Motor neuron (in vitro differentiated cells): ENCODE data around the gene WDR44. TPM values are rescaled to one million over a fixed set of nuclear protein-coding genes. Genes with fewer than 3 reads are reported as not detected.
A peak's percentile ranks its signal among the peaks of the same experiment; 100 is the strongest.

Experiments
- ATAC-seq, 8 experiments: fragments of 200-7000 bp; cut with Tn5 transposase; replicated peaks in 6 of 8; 2 replicates each; pipeline ENCODE4 v1.8.0; 2021; ENCODE audit warnings: mild to moderate bottlenecking in 8 of 8, moderate library complexity in 8 of 8
- H3K27ac ChIP-seq, 2 donors: fragments of 250-450 bp; sonication (Bioruptor Pico); 2 replicates each; pipeline ENCODE4 v1.9.0; 2021; ENCODE audit warnings: antibody characterized with exemption in 2 of 2, mild to moderate bottlenecking in 2 of 2, moderate library complexity in 1 of 2
- H3K4me1 ChIP-seq, 2 donors: fragments of 250-450 bp; sonication (Bioruptor Pico); replicated peaks in 1 of 2; 2 replicates each; pipeline ENCODE4 v1.6.1; 2021; ENCODE audit warnings: antibody characterized with exemption in 2 of 2, mild to moderate bottlenecking in 2 of 2, moderate library complexity in 1 of 2
- H3K4me3 ChIP-seq, 5 donors: fragments of 250-450 bp; sonication (Bioruptor Pico); 2 replicates each; pipeline ENCODE4 v1.9.0; 2021; ENCODE audit warnings: antibody characterized with exemption in 5 of 5, mild to moderate bottlenecking in 5 of 5, moderate library complexity in 4 of 5
- WGBS, 10 experiments: fragments of 450-650 bp; shearing (Covaris generic); methylation state at CpG; one replicate each; pipeline ENCODE4 v1.0.0; 2022; 5-methylcytosine and 5-hydroxymethylcytosine counted together
- in situ Hi-C, 9 experiments: fragments of 400-800 bp; cut with MboI; loops; one replicate each; pipeline ENCODE4 v1.15.0; 2021; ENCODE audit warnings: low sequenced_read_pairs in 9 of 9, low pct_unique_long_range_greater_than_20kb in 2 of 9; ENCODE audit not compliant: unreplicated experiment in 9 of 9
- total RNA-seq, 8 experiments: library from RNA; unstranded; fragments of 300-600 nt; gene quantifications; 2 replicates each; pipeline versions ENCODE4 v1.2.3 to v1.2.4, GENCODE V29; 2022

The WDR44 gene
- total RNA-seq, 8 experiments from 2014 or later = 6.8 to 19.7 (median 13.2) TPM

DNA sequence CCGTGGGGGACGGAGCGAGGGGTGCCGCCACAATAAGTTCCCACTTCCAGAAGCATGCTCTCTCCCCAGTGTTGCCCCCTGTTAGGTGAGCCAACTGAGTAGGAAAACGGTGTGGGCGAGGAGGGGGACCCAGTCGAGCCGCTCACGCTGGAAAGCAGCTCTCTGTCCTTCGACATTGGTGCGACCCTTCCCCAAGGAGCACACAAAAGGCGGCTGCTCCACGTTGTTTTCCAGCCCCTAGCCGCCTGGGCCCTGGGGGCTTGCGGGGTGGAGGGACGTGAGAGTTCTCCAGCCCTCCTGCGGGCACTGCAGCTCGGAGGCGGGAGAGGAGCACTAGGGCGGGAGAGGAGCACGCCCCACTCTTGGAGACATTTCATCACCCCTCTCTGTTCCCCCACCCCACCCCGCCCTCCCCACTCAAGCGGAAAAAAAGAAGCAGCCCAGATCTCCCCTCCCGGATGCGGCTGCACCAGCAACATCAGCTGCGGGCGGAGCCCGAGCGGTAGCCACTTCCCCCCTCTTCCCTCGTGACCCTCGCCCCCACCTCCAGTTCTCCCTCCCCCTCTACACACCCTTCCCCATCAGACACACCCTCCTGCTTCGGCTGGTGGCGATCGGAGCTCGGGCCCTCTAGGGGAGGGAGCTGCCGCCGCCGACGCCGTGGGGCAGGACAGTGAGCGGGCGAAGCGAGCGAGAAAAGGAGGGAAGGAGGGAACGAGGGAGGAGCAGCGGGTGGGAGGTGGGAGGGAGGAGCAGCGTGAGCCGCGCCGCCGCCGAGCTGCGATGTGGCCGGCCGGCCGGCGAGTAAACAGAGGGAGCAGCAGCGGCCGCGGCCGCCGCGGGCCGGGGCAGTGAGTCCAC lies 149.4 kb downstream of the WDR44 start, which contains the start of gene DOCK11:
Gene DOCK11, plus strand, starts transcription at position 755 of the 861 bp plus-strand sequence. CDS start 157 bp downstream, outside the sequence.
- Histone ChIP-seq H3K4me1 (peaks cover 12 to 20% of the 10 kb centered on the region in 2 donors), H3K27ac (peak within 1 kb of the TSS; percentile 73 to 76), H3K4me3 (peak within 1 kb of the TSS; percentile 51 to 75 (median 59))
- in situ Hi-C loops = loop anchor here in 1 of 9 experiments (25.0 kb wide), 1 partner anchor 92 kb away; no protein-coding TSS in a partner anchor
- peak; percentile 80 to 91 (median 88) for ATAC-seq
- WGBS, 10 experiments = 20 to 43% methylated on average over 2 to 7 of the region's 64 CpGs; no CpG with 5 or more reads in 8 of the 10 experiments

DNA sequence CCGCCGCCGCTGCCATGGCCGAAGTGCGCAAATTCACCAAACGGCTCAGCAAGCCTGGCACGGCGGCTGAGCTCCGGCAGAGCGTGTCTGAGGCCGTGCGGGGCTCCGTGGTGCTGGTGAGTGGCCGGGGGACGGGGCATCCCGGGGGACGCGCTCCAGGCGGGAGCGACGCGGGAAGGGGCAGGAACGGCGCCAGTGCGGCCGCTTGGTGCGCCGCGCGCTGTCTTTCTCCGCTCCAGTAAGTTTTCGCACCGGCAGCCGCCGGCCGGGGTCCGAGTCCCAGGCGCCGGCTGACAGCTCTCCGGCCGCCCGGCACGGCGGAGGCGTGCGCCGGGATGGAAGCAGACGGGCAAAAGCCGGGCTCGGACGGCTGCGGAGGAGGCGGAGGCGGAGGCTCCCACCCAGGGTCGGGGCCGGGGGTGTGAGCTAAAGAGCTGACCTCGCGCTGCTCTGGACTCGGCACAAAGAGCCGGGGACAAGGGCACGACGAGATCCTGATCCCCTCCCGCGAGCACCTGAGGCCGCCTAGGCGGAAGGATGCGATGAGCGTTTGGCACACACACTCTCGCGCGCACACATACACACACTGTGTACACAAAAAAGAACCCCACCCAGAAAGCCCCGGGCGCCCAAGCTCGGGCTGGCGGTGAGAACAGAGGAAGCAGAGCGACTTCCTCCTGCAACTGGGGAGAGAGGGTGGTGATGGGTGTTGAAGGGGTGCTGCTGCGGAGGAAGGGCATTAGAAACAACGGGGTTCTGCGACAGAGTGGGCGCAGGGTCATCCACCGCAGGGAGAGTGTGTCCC lies 150.3 kb downstream of the WDR44 start:
- WGBS, 10 experiments = 10% methylated on average over 4 of the region's 81 CpGs; no CpG with 5 or more reads in 9 of the 10 experiments
- peaks cover 12 to 20% of the 10 kb centered on the region in 2 donors for H3K4me1 ChIP-seq
- H3K27ac ChIP-seq = peak overlapping the region; percentile 73 to 76
- peak; percentile 41 to 63 (median 46) for ATAC-seq
- in situ Hi-C loops = loop anchor here in 1 of 9 experiments (25.0 kb wide), 1 partner anchor 91 kb away; no protein-coding TSS in a partner anchor
- H3K4me3 ChIP-seq = peak overlapping the region; percentile 51 to 75 (median 59)

DNA sequence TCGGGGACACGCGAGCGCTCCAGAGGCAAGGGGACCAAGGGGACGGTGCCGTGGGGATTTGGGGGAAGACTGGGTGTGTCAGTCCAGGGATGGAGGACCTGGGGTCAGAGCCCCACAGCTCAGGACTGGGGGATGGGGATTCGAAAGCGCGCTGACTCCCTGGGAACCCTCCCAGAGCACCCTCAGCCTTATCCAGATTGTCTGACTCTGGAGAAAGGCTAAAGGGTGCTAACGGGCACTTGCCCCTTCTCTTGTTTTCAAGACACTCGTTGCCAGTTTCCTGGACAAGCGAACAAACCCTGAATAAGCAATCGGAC lies 150.8 kb downstream of the WDR44 start:
- peaks cover 12 to 20% of the 10 kb centered on the region in 2 donors for H3K4me1 ChIP-seq
- peak overlapping the region; percentile 73 to 76 for H3K27ac ChIP-seq
- WGBS, 10 experiments = 4 to 19% methylated on average over 3 to 4 of the region's 13 CpGs; no CpG with 5 or more reads in 8 of the 10 experiments
- peak in 1 of 8 experiments; percentile 3 for ATAC-seq
- in situ Hi-C loops = loop anchor here in 1 of 9 experiments (25.0 kb wide), 1 partner anchor 91 kb away; no protein-coding TSS in a partner anchor
- H3K4me3 ChIP-seq = peak overlapping the region; percentile 51 to 75 (median 59)

DNA sequence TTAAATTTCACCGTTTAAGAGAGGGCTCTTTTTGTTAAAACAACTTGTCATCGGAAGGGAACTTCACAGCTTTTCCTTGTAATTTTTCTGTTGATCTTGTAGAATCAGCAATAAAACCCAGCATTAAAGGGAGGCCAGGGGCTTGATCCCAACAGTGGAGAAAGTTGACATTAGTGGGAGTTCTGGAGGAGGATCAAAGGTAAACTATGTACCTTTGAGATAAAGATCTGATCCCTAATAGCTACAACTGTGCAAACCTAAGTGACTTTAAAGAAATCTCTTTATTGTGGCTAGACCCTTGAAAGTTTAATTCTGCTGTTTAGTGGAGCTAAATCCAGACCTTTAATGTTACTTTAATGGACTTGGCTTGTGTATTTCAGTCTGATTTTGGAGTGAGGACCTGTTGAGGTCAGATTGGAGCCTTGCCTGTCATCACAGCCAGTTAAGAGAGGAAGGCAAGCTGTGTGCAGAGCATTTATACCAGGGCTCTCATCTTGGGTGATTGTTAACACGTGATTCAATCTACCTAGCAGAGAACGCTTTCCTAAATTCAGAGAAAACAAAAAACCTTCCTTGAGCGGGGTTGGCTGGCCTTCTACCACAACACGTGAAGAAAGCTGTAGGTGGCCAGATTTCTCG lies 151.4 kb downstream of the WDR44 start:
- ATAC-seq = no peak
- no peak overlapping the region for H3K27ac ChIP-seq
- in situ Hi-C loops = loop anchor here in 1 of 9 experiments (25.0 kb wide), 1 partner anchor 90 kb away; no protein-coding TSS in a partner anchor
- H3K4me1 ChIP-seq = peaks cover 12 to 20% of the 10 kb centered on the region in 2 donors
- 0 to 36% (median 27%) methylated on average over 1 to 6 of the region's 7 CpGs; no CpG with 5 or more reads in 4 of the 10 experiments for WGBS, 10 experiments
- peak overlapping the region; percentile 51 to 75 (median 59) for H3K4me3 ChIP-seq

DNA sequence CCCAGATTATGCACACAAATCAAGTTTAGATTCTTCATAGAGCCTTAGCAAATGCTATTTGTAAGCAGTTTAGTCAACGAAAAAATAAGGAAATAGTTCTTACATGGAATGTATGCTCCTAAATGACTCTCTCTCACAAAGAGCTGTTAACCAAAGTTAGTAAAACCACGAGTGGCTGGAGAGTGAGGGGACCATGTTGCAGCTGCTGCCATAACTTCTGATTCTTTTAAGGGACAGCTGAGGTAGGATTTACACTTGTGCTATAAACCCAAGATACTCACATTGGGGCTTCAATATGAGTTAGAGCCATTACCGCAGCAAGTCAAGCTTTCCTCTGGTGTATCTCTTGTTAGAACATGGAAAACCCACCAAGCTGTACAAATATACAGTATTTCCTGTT lies 152.4 kb downstream of the WDR44 start:
- Histone ChIP-seq H3K4me1 (peaks cover 12 to 20% of the 10 kb centered on the region in 2 donors), H3K4me3 (peak overlapping the region in 3 of 5 donors; percentile 59 to 75 (median 73)), H3K27ac (no peak overlapping the region)
- WGBS, 10 experiments = 32 to 100% (median 50%) methylated on average over 1 to 3 of the region's 3 CpGs; no CpG with 5 or more reads in 3 of the 10 experiments
- in situ Hi-C loops = loop anchor here in 1 of 9 experiments (25.0 kb wide), 1 partner anchor 89 kb away; no protein-coding TSS in a partner anchor
- ATAC-seq = no peak

DNA sequence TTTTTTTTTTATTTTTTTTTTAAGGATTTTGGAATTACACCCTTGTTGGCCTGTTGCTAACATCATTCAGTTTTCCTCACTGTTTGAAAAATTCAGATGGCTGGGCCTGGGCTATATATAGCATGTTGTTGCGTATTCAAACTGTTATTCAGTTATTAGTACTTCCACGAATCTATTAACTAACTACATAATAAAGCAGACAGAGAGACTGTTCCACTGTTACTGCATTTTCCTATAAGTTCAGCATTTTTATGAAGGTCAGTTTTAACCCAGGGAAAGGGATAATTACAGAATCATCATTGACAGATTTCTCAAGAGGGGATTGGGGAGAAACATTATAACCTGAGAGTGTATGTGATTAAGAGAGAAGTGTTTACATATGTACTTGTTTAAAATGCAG lies 152.8 kb downstream of the WDR44 start:
- peaks cover 12 to 20% of the 10 kb centered on the region in 2 donors for H3K4me1 ChIP-seq
- H3K4me3 ChIP-seq = peak overlapping the region; percentile 11 to 75 (median 24)
- H3K27ac ChIP-seq = no peak overlapping the region
- ATAC-seq = no peak
- WGBS, 10 experiments = 43 to 100% (median 66%) methylated on average over 1 to 2 of the region's 2 CpGs; no CpG with 5 or more reads in 6 of the 10 experiments
- in situ Hi-C loops = loop anchor here in 1 of 9 experiments (25.0 kb wide), 1 partner anchor 89 kb away; no protein-coding TSS in a partner anchor

DNA sequence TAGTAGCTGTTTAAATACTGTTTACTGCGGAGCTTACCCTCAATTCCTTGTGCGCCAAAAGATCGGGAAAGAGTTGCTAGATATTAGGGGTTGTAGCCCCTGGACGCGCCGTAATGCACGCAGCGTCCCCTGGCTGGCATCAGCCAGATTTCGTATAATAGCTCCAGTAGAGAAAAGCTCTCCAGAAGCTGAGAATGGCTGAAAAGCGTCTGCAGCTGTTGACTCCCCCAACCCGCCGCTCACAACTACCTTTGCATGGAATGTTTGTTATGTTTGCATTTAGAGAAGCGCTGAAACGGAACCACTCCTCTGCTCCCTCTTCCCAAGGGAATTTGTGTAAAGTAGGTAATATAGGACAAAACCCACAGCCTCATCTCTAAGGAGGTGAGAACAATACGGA lies 153.4 kb downstream of the WDR44 start:
- Histone ChIP-seq H3K4me3 (peak overlapping the region; percentile 11 to 75 (median 24)), H3K27ac (no peak overlapping the region), H3K4me1 (peaks cover 12 to 20% of the 10 kb centered on the region in 2 donors)
- 43 to 100% (median 60%) methylated on average over 1 to 8 of the region's 15 CpGs; no CpG with 5 or more reads in 7 of the 10 experiments for WGBS, 10 experiments
- in situ Hi-C loops = loop anchor here in 1 of 9 experiments (25.0 kb wide), 1 partner anchor 88 kb away; no protein-coding TSS in a partner anchor
- ATAC-seq = no peak

Other genes starting within 250 kb of the WDR44 start
- gene KLHL13, start 229.3 kb upstream of the WDR44 start, total RNA-seq = 10 to 100 TPM in 5 of 8 experiments, 1 to 10 TPM in 2, under 1 TPM in 1; 0.35 to 47.1 (median 26.8) TPM
- 10 to 100 TPM; 13.6 to 58.2 (median 22.5) TPM for gene DOCK11, start 149.7 kb downstream of the WDR44 start, total RNA-seq